Neural progenitor cell (in vitro differentiated cells): ENCODE data around the gene ALDH1L1.

Experiments used
- CTCF ChIP-seq: fragments of 200-600 bp; sonication (generic); IDR thresholded peaks from 2 replicates; pipeline ENCODE4 v1.5.1; 2017; ENCODE audit warnings: antibody characterized with exemption, mild to moderate bottlenecking
- EZH2 ChIP-seq: fragments of 200-600 bp; sonication (generic); IDR thresholded peaks from 2 replicates; pipeline ENCODE4 v1.6.1; 2017; ENCODE audit warnings: antibody characterized with exemption, mild to moderate bottlenecking, moderate library complexity

GRCh38 chr3:126135071-126135405 is 45.3 kb downstream of the ALDH1L1 start:
- TF ChIP-seq CTCF (no peak), EZH2 (no peak)
